Spleen (tissue), 13 donors: Measurements from ENCODE around the gene ATP23. TPM values are rescaled to one million over a fixed set of nuclear protein-coding genes. Genes with fewer than 3 reads are reported as not detected.

Source experiments
- DNase-seq: peaks from one replicate; pipeline ENCODE4 v3.0.0-alpha.2; 2020
- H3K27ac ChIP-seq, 8 donors: fragments of 200-600 bp; sonication (generic) in 7 of 8; 1 replicate in 4 of 8; 2 replicates in 4 of 8; pipeline versions ENCODE4 v1.5.0 to v1.8.0; 2016 to 2021; ENCODE audit warnings: inconsistent platforms in 4 of 8, mild to moderate bottlenecking in 4 of 8, moderate library complexity in 1 of 8
- H3K27me3 ChIP-seq, 7 donors: fragments of 200-600 bp; sonication (generic) in 6 of 7; replicated peaks in 1 of 7; 1 replicate in 4 of 7; 2 replicates in 3 of 7; pipeline versions ENCODE4 v1.5.0 to v1.8.0; 2016 to 2021; ENCODE audit warnings: inconsistent platforms in 3 of 7, mild to moderate bottlenecking in 1 of 7
- H3K36me3 ChIP-seq, 6 donors: fragments of 200-600 bp; sonication (generic) in 5 of 6; 1 replicate in 4 of 6; 2 replicates in 2 of 6; pipeline versions ENCODE4 v1.5.0 to v1.8.0; 2016 to 2021; ENCODE audit warnings: inconsistent platforms in 2 of 6
- H3K4me1 ChIP-seq, 6 donors: fragments of 200-600 bp; sonication (generic) in 5 of 6; 1 replicate in 3 of 6; 2 replicates in 3 of 6; pipeline versions ENCODE4 v1.5.0 to v1.8.0; 2016 to 2021; ENCODE audit warnings: inconsistent platforms in 3 of 6
- H3K4me3 ChIP-seq, 8 donors: fragments of 200-600 bp; sonication (generic) in 7 of 8; 1 replicate in 4 of 8; 2 replicates in 4 of 8; pipeline versions ENCODE4 v1.5.0 to v1.8.0; 2016 to 2021; ENCODE audit warnings: inconsistent platforms in 4 of 8, mild to moderate bottlenecking in 4 of 8, moderate library complexity in 2 of 8
- H3K9me3 ChIP-seq, 8 donors: fragments of 200-600 bp; sonication (generic) in 7 of 8; 1 replicate in 4 of 8; 2 replicates in 4 of 8; pipeline versions ENCODE4 v1.5.0 to v1.8.0; 2016 to 2021; ENCODE audit warnings: inconsistent platforms in 4 of 8
- POLR2A ChIP-seq, 3 donors: fragments of 450-650 bp; IDR thresholded peaks; one replicate each; pipeline ENCODE4 v1.5.1; 2017; ENCODE audit warnings: antibody characterized with exemption in 3 of 3, mild to moderate bottlenecking in 1 of 3
- POLR2AphosphoS5 ChIP-seq, 3 donors: sonication (generic); formaldehyde crosslinking; IDR thresholded peaks; one replicate each; pipeline ENCODE4 v1.5.1; 2017; ENCODE audit warnings: antibody characterized with exemption in 3 of 3
- WGBS, 5 donors: extraction: QIAGEN DNeasy Blood & Tissue Kit in 3 of 5; methylation state at CpG; one replicate each; pipeline versions ENCODE4 v1.1.5 to v1.1.7; 2013 to 2018; 5-methylcytosine and 5-hydroxymethylcytosine counted together
- intact Hi-C: fragments of 100-400 bp; cut with DNase I; formaldehyde crosslinking; loops from one replicate; pipeline ENCODE4 v1.15.0; 2023; ENCODE audit warnings: low total_unique reads
- long read RNA-seq, 2 donors: transcript quantifications; one replicate each; lab custom pipeline, GENCODE V29; 2026
- polyA plus RNA-seq, 3 donors: library from polyadenylated mRNA; stranded (reverse); fragments of 200-250 nt; gene quantifications; one replicate each; pipeline ENCODE4 v1.2.1, GENCODE V29; 2013
- total RNA-seq, 7 donors: library from RNA; depleted of rRNA in 3 of 7; stranded (reverse); fragments of >200 nt in 3 of 7; fragmentation: NEBNext Ultra II Directional in 4 of 7; extraction: Animal tissue kit (Norgen Biotek cat#: 25700) in 4 of 7; gene quantifications; one replicate each; pipeline versions ENCODE4 v1.1.0 to v1.2.1, GENCODE V29; 2016 to 2021
- TF ChIP-seq, protein P1 (sequence below), 11 experiments: fragments of 200-600 bp in 7 of 11; fragments of 450-650 bp in 4 of 11; sonication (generic) in 4 of 11; IDR thresholded peaks in 8 of 11; conservative IDR thresholded peaks in 3 of 11; 1 replicate in 7 of 11; 2 replicates in 4 of 11; pipeline versions ENCODE4 v1.4.0 to v1.8.0; 2016 to 2021; ENCODE audit warnings: antibody characterized with exemption in 11 of 11, inconsistent platforms in 4 of 11, mild to moderate bottlenecking in 1 of 11
- donor health status: healthy with polysubstance abuse.
- donor health status: DM: no; HTN: no; CAD: no; lungs with moderate emphysema.
- donor health status: DM: no; HTN: no; CAD: no.
- donor health status: Bipolar disorder and iron deficiency.
- donor health status: healthy.
- donor health status: DM: no; HTN: no; CAD: no.
- donor health status: DM: yes; HTN: yes; CAD: no.

Gene ATP23, protein sequence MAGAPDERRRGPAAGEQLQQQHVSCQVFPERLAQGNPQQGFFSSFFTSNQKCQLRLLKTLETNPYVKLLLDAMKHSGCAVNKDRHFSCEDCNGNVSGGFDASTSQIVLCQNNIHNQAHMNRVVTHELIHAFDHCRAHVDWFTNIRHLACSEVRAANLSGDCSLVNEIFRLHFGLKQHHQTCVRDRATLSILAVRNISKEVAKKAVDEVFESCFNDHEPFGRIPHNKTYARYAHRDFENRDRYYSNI
- total RNA-seq (1 to 10 TPM; 2.5 to 8.5 (median 4.9) TPM), polyA plus RNA-seq (10 to 100 TPM in 1 of 3 donors, 1 to 10 TPM in 2; 3.5 to 11.8 (median 9.3) TPM)
- long read RNA-seq, donor 1, partial matches to known transcripts = 0 of 3 reads
- long read RNA-seq, donor 1, other reads (novel, unspliced or antisense) = 0 of 3 reads
- long read RNA-seq, donor 2, transcript ATP23-201 (6 exons, 1,245 nt) = major isoform, 5 of 5 reads
- long read RNA-seq, donor 2, partial matches to known transcripts = 0 of 5 reads
- long read RNA-seq, donor 2, other reads (novel, unspliced or antisense) = 0 of 5 reads

DNA sequence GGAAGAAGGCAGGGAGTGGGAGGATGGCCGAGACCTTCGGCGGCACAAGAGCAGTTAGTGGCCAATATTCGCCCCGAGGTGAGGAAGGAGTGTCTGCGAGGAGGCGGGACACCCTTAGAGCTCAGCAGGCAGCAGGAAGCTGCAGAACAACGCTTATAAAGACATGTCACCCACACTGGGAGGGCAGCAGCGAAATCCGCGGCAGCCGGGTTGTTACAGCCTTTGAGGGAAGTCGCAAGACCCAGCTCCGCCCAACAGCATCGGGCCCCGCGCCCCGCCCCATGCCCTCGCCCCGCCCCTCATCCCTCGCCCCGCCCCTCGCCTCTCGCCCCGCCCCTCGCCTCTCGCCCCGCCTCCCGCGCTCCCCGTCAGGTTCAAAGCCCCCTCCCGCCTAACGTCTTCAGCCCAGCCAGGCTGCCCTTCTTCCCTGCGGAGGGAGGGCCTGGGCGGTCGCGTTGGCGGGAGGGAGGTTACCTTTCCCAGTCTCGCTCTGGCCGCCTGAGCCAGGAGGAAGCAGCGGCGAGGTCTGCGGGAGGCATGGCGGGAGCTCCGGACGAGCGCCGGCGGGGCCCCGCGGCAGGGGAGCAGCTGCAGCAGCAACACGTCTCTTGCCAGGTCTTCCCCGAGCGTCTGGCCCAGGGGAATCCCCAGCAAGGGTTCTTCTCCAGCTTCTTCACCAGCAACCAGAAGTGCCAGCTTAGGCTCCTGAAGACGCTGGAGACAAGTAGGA is at the start of gene ATP23:
TSS of gene ATP23 (plus strand) at position 403 of the 730 bp plus-strand sequence. CDS start at position 538, 135 bp downstream.
- Histone ChIP-seq H3K4me3 (peak within 1 kb of the TSS; percentile 64 to 92 (median 70)), H3K4me1 (peaks cover 9 to 47% (median 26%) of the 10 kb centered on the region in 6 donors), H3K27me3 (no peaks in the 10 kb centered on the region), H3K27ac (peak within 1 kb of the TSS; percentile 88 to 98 (median 96)), H3K9me3 (no peaks in the 10 kb centered on the region), H3K36me3 (peaks cover 0 to 9% (median 0%) of the 10 kb centered on the region in 6 donors)
- intact Hi-C loops = no loop called here
- WGBS, 5 donors = 0 to 1% (median 1%) methylated on average over 19 to 55 of the region's 55 CpGs
- TF ChIP-seq, protein P1, sequence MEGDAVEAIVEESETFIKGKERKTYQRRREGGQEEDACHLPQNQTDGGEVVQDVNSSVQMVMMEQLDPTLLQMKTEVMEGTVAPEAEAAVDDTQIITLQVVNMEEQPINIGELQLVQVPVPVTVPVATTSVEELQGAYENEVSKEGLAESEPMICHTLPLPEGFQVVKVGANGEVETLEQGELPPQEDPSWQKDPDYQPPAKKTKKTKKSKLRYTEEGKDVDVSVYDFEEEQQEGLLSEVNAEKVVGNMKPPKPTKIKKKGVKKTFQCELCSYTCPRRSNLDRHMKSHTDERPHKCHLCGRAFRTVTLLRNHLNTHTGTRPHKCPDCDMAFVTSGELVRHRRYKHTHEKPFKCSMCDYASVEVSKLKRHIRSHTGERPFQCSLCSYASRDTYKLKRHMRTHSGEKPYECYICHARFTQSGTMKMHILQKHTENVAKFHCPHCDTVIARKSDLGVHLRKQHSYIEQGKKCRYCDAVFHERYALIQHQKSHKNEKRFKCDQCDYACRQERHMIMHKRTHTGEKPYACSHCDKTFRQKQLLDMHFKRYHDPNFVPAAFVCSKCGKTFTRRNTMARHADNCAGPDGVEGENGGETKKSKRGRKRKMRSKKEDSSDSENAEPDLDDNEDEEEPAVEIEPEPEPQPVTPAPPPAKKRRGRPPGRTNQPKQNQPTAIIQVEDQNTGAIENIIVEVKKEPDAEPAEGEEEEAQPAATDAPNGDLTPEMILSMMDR (IDR thresholded peaks at IDR 0.05 in 8 of 11, conservative IDR thresholded peaks at IDR 0.05 in 3 of 11) = no peak
- TF ChIP-seq POLR2AphosphoS5 (IDR thresholded peaks at IDR 0.05) = peak; percentile 95 to 99 (median 98)
- TF ChIP-seq POLR2A (IDR thresholded peaks at IDR 0.05) = peak; percentile 79 to 95 (median 90)
- DNase-seq = peak; percentile 98

DNA sequence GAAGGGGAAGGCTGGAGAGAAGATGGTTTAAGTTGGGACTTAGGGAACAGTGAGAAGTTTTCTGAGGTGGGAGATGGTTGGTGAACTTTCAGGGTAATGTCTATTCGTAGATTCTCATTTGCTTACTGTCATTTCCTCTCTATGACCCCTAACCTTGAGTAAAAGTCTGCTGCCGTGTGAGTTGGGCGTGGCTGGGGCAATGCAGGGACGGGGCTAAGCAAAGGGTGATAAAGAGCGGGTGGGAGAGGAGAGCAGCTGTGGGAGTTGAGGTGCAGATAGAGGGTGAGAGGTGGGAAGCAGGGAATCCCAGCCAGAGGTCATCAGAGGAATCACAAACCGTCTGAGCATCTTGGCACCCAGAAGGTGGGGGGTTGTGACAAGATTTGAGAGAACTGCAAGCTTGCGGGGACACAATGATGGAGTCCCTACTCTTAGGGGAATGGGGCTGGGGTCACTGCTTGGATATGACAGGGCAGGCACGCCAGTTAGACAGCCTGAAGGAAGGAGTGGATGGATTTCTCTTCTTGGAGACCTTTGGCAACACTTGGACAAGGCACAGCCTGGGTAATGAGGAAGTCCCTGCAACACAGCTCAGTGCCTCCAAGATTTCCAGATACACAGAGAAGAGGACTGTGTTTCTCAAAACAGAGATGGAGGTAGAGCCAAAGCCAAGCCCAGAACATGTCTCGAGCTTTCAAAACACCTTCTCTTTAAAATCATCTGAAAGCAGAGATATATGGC is 49.0 kb upstream of the ATP23 start:
- H3K27me3 ChIP-seq = peaks cover 0 to 16% (median 0%) of the 10 kb centered on the region in 7 donors
- H3K36me3 ChIP-seq = no peaks in the 10 kb centered on the region
- no peaks in the 10 kb centered on the region for H3K9me3 ChIP-seq
- no peak overlapping the region for H3K4me3 ChIP-seq
- peak overlapping the region in 7 of 8 donors; percentile 78 to 92 (median 88) for H3K27ac ChIP-seq
- TF ChIP-seq POLR2AphosphoS5 (IDR thresholded peaks at IDR 0.05) (no peak), POLR2A (IDR thresholded peaks at IDR 0.05) (no peak)
- TF ChIP-seq, protein P1 (IDR thresholded peaks at IDR 0.05 in 8 of 11, conservative IDR thresholded peaks at IDR 0.05 in 3 of 11) = no peak
- intact Hi-C loops = no loop called here
- H3K4me1 ChIP-seq = peaks cover 22 to 67% (median 55%) of the 10 kb centered on the region in 6 donors
- WGBS, 5 donors = 64 to 74% (median 70%) methylated on average over 9 of the region's 9 CpGs
- DNase-seq = no peak

DNA sequence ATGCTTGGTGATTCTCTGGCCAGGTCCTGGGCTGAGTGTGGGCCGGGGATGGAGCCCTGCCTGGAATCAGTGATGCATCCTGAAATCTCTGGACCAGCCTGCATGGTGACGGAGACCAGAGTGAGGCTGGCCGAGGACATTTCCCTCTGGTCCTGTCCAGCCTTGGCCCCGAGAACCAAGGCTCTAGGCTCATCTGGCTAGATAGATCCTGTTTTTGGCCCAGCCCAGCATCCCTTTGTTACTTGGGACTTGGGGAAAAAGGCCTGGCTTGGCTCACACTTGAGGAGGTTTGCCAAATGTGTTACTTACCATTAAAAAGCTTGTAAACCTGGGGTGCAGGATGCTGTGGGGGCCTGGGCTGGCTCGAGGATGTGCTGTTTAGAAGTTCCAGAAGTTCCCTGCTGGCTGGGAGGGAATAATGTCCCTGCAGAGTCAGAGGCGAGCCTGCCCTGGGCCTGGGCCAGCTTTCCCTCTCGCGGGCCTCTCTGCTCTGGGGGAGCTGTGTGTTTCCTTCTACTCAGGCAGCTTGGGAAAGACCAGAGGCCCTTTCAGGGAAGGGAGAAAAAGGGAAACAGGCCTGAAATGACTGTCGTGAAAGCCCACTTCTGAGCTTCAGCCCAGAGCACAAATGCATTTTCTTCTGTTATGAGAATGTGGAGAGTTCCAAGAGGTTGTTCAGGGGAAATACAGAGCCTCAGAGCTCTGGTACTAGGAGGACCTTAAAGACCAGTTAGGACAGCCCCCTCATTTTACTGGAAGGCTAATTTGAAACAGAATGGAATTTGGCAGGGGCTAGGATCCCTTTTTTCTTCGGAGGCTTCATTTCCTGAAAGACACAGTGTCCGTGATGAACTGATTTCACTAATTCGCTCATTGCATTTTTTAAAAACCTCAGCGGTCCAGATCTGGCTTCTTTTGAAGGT is 47.7 kb upstream of the ATP23 start:
- no peaks in the 10 kb centered on the region for H3K9me3 ChIP-seq
- peaks cover 0 to 13% (median 0%) of the 10 kb centered on the region in 7 donors for H3K27me3 ChIP-seq
- H3K27ac ChIP-seq = peak overlapping the region; percentile 57 to 92 (median 88)
- no peaks in the 10 kb centered on the region for H3K36me3 ChIP-seq
- WGBS, 5 donors = 41 to 62% (median 43%) methylated on average over 12 to 13 of the region's 13 CpGs
- no peak for DNase-seq
- H3K4me1 ChIP-seq = peaks cover 33 to 71% (median 65%) of the 10 kb centered on the region in 6 donors
- intact Hi-C loops = no loop called here
- H3K4me3 ChIP-seq = no peak overlapping the region
- TF ChIP-seq POLR2A (IDR thresholded peaks at IDR 0.05) (no peak), POLR2AphosphoS5 (IDR thresholded peaks at IDR 0.05) (peak; percentile 10 to 64 (median 50))
- TF ChIP-seq, protein P1 (IDR thresholded peaks at IDR 0.05 in 8 of 11, conservative IDR thresholded peaks at IDR 0.05 in 3 of 11) = peak in 1 of 11 experiments; percentile 7
